ENCODE measurements around the gene MYRF.

Gene MYRF

GRCh38 chr11:61711498-61711897, 40.9 kb upstream of the MYRF start:
- H3K9me3 ChIP-seq (ENCODE audit: control insufficient read depth, low read length): no peaks in the 10 kb centered on the region

GRCh38 chr11:61712314-61712713, 40.1 kb upstream of the MYRF start:
- Histone ChIP-seq H3K27me3 (ENCODE audit: control insufficient read depth, insufficient read depth, low read length, poor library complexity, severe bottlenecking) (no peaks in the 10 kb centered on the region), H3K4me3 (ENCODE audit: insufficient read depth, low read depth, low read length) (no peak overlapping the region), H3K36me3 (ENCODE audit: control insufficient read depth, insufficient read depth, low read length) (no peaks in the 10 kb centered on the region), H3K27ac (ENCODE audit: insufficient read depth, low read depth, low read length, poor library complexity, severe bottlenecking) (no peak overlapping the region), H3K9me3 (ENCODE audit: control insufficient read depth, low read length) (no peaks in the 10 kb centered on the region), H3K4me1 (ENCODE audit: control insufficient read depth, insufficient read depth, low read length) (peaks cover 59% of the 10 kb centered on the region)
- WGBS, 2 experiments: 88 to 90% methylated on average over 12 of the region's 12 CpGs

More at GRCh38 chr11:61711498-61711897, 40.9 kb upstream of the MYRF start:
- H3K27ac ChIP-seq (ENCODE audit: insufficient read depth, low read depth, low read length, poor library complexity, severe bottlenecking): no peak overlapping the region
- H3K27me3 ChIP-seq (ENCODE audit: control insufficient read depth, insufficient read depth, low read length, poor library complexity, severe bottlenecking): no peaks in the 10 kb centered on the region
- 72 to 74% methylated on average over 6 of the region's 6 CpGs for WGBS, 2 experiments
- no peaks in the 10 kb centered on the region for H3K36me3 ChIP-seq (ENCODE audit: control insufficient read depth, insufficient read depth, low read length)
- peaks cover 54% of the 10 kb centered on the region for H3K4me1 ChIP-seq (ENCODE audit: control insufficient read depth, insufficient read depth, low read length)
- H3K4me3 ChIP-seq (ENCODE audit: insufficient read depth, low read depth, low read length): no peak overlapping the region

GRCh38 chr11:61712846-61713245, 39.6 kb upstream of the MYRF start:
- H3K4me1 ChIP-seq (ENCODE audit: control insufficient read depth, insufficient read depth, low read length): peaks cover 64% of the 10 kb centered on the region
- no peak overlapping the region for H3K4me3 ChIP-seq (ENCODE audit: insufficient read depth, low read depth, low read length)
- WGBS, 2 experiments: 96 to 97% methylated on average over 6 of the region's 6 CpGs
- H3K36me3 ChIP-seq (ENCODE audit: control insufficient read depth, insufficient read depth, low read length): no peaks in the 10 kb centered on the region
- no peaks in the 10 kb centered on the region for H3K27me3 ChIP-seq (ENCODE audit: control insufficient read depth, insufficient read depth, low read length, poor library complexity, severe bottlenecking)
- no peaks in the 10 kb centered on the region for H3K9me3 ChIP-seq (ENCODE audit: control insufficient read depth, low read length)
- no peak overlapping the region for H3K27ac ChIP-seq (ENCODE audit: insufficient read depth, low read depth, low read length, poor library complexity, severe bottlenecking)

- Histone ChIP-seq H3K4me3 (ENCODE audit: insufficient read depth, low read depth, low read length) (no peak overlapping the region), H3K27ac (ENCODE audit: insufficient read depth, low read depth, low read length, poor library complexity, severe bottlenecking) (no peak overlapping the region), H3K36me3 (ENCODE audit: control insufficient read depth, insufficient read depth, low read length) (no peaks in the 10 kb centered on the region), H3K4me1 (ENCODE audit: control insufficient read depth, insufficient read depth, low read length) (peaks cover 69% of the 10 kb centered on the region), H3K27me3 (ENCODE audit: control insufficient read depth, insufficient read depth, low read length, poor library complexity, severe bottlenecking) (no peaks in the 10 kb centered on the region), H3K9me3 (ENCODE audit: control insufficient read depth, low read length) (no peaks in the 10 kb centered on the region)
- WGBS, 2 experiments: 63% methylated on average over 9 of the region's 9 CpGs
These were observed 39.0 kb upstream of the MYRF start for GRCh38 chr11:61713464-61713863.

GRCh38 chr11:61713906-61714305, 38.5 kb upstream of the MYRF start:
- Histone ChIP-seq H3K27me3 (ENCODE audit: control insufficient read depth, insufficient read depth, low read length, poor library complexity, severe bottlenecking) (no peaks in the 10 kb centered on the region), H3K4me1 (ENCODE audit: control insufficient read depth, insufficient read depth, low read length) (peaks cover 69% of the 10 kb centered on the region), H3K4me3 (ENCODE audit: insufficient read depth, low read depth, low read length) (no peak overlapping the region), H3K36me3 (ENCODE audit: control insufficient read depth, insufficient read depth, low read length) (no peaks in the 10 kb centered on the region), H3K9me3 (ENCODE audit: control insufficient read depth, low read length) (no peaks in the 10 kb centered on the region), H3K27ac (ENCODE audit: insufficient read depth, low read depth, low read length, poor library complexity, severe bottlenecking) (no peak overlapping the region)
- WGBS, 2 experiments: 60 to 65% methylated on average over 5 of the region's 5 CpGs

GRCh38 chr11:61714316-61714715, 38.1 kb upstream of the MYRF start:
- Histone ChIP-seq H3K36me3 (ENCODE audit: control insufficient read depth, insufficient read depth, low read length) (no peaks in the 10 kb centered on the region), H3K27me3 (ENCODE audit: control insufficient read depth, insufficient read depth, low read length, poor library complexity, severe bottlenecking) (no peaks in the 10 kb centered on the region), H3K4me1 (ENCODE audit: control insufficient read depth, insufficient read depth, low read length) (peaks cover 73% of the 10 kb centered on the region), H3K4me3 (ENCODE audit: insufficient read depth, low read depth, low read length) (no peak overlapping the region), H3K9me3 (ENCODE audit: control insufficient read depth, low read length) (no peaks in the 10 kb centered on the region), H3K27ac (ENCODE audit: insufficient read depth, low read depth, low read length, poor library complexity, severe bottlenecking) (no peak overlapping the region)
- WGBS, 2 experiments: 64 to 70% methylated on average over 6 of the region's 6 CpGs

- H3K4me3 ChIP-seq (ENCODE audit: insufficient read depth, low read depth, low read length): no peak overlapping the region
- no peaks in the 10 kb centered on the region for H3K27me3 ChIP-seq (ENCODE audit: control insufficient read depth, insufficient read depth, low read length, poor library complexity, severe bottlenecking)
- no peaks in the 10 kb centered on the region for H3K9me3 ChIP-seq (ENCODE audit: control insufficient read depth, low read length)
- H3K27ac ChIP-seq (ENCODE audit: insufficient read depth, low read depth, low read length, poor library complexity, severe bottlenecking): no peak overlapping the region
- no peaks in the 10 kb centered on the region for H3K36me3 ChIP-seq (ENCODE audit: control insufficient read depth, insufficient read depth, low read length)
- peaks cover 69% of the 10 kb centered on the region for H3K4me1 ChIP-seq (ENCODE audit: control insufficient read depth, insufficient read depth, low read length)
- 94 to 95% methylated on average over 5 of the region's 5 CpGs for WGBS, 2 experiments
These were observed 37.5 kb upstream of the MYRF start for GRCh38 chr11:61714916-61715315.

- no peak overlapping the region for H3K27ac ChIP-seq (ENCODE audit: insufficient read depth, low read depth, low read length, poor library complexity, severe bottlenecking)
- WGBS, 2 experiments: 80 to 81% methylated on average over 4 of the region's 4 CpGs
- H3K4me3 ChIP-seq (ENCODE audit: insufficient read depth, low read depth, low read length): no peak overlapping the region
- no peaks in the 10 kb centered on the region for H3K27me3 ChIP-seq (ENCODE audit: control insufficient read depth, insufficient read depth, low read length, poor library complexity, severe bottlenecking)
- H3K9me3 ChIP-seq (ENCODE audit: control insufficient read depth, low read length): no peaks in the 10 kb centered on the region
- no peaks in the 10 kb centered on the region for H3K36me3 ChIP-seq (ENCODE audit: control insufficient read depth, insufficient read depth, low read length)
- peaks cover 60% of the 10 kb centered on the region for H3K4me1 ChIP-seq (ENCODE audit: control insufficient read depth, insufficient read depth, low read length)
These were observed 36.6 kb upstream of the MYRF start for GRCh38 chr11:61715867-61716266.

GRCh38 chr11:61716478-61717285, 35.8 kb upstream of the MYRF start:
- Histone ChIP-seq H3K36me3 (ENCODE audit: control insufficient read depth, insufficient read depth, low read length) (no peaks in the 10 kb centered on the region), H3K27ac (ENCODE audit: insufficient read depth, low read depth, low read length, poor library complexity, severe bottlenecking) (no peak overlapping the region), H3K27me3 (ENCODE audit: control insufficient read depth, insufficient read depth, low read length, poor library complexity, severe bottlenecking) (no peaks in the 10 kb centered on the region), H3K9me3 (ENCODE audit: control insufficient read depth, low read length) (no peaks in the 10 kb centered on the region), H3K4me1 (ENCODE audit: control insufficient read depth, insufficient read depth, low read length) (peaks cover 59% of the 10 kb centered on the region), H3K4me3 (ENCODE audit: insufficient read depth, low read depth, low read length) (no peak overlapping the region)
- WGBS, 2 experiments: 61 to 70% methylated on average over 13 of the region's 13 CpGs

- WGBS, 2 experiments: 84 to 85% methylated on average over 19 of the region's 19 CpGs
- no peaks in the 10 kb centered on the region for H3K27me3 ChIP-seq (ENCODE audit: control insufficient read depth, insufficient read depth, low read length, poor library complexity, severe bottlenecking)
- no peak overlapping the region for H3K27ac ChIP-seq (ENCODE audit: insufficient read depth, low read depth, low read length, poor library complexity, severe bottlenecking)
- no peak overlapping the region for H3K4me3 ChIP-seq (ENCODE audit: insufficient read depth, low read depth, low read length)
- no peaks in the 10 kb centered on the region for H3K9me3 ChIP-seq (ENCODE audit: control insufficient read depth, low read length)
- H3K36me3 ChIP-seq (ENCODE audit: control insufficient read depth, insufficient read depth, low read length): no peaks in the 10 kb centered on the region
- H3K4me1 ChIP-seq (ENCODE audit: control insufficient read depth, insufficient read depth, low read length): peaks cover 52% of the 10 kb centered on the region
These were observed 35.0 kb upstream of the MYRF start for GRCh38 chr11:61717286-61718033.
